SU-DHL-6 (cell line): ENCODE results near the gene RPL35.
A peak's percentile ranks its signal among the peaks of the same experiment; 100 is the strongest.

Source experiments
- H2AFZ ChIP-seq: fragments of 200-600 bp; sonication (generic); 2 replicates; pipeline ENCODE4 v1.6.1; 2014; ENCODE audit warnings: low read depth, mild to moderate bottlenecking, moderate library complexity, mixed read lengths, antibody characterized with exemption, low read length; ENCODE audit not compliant: severe bottlenecking
- H3F3A ChIP-seq: fragments of 200-600 bp; shearing (Covaris generic); 2 replicates; pipeline ENCODE4 v1.6.0; 2016; ENCODE audit warnings: antibody characterized with exemption, mild to moderate bottlenecking; ENCODE audit not compliant: insufficient read depth
- H3K27ac ChIP-seq: fragments of 200-600 bp; sonication (generic); 2 replicates; pipeline ENCODE4 v1.5.1; 2016; ENCODE audit warnings: low read depth, mild to moderate bottlenecking, low read length, moderate library complexity, mixed read lengths
- H3K27me3 ChIP-seq: fragments of 200-600 bp; sonication (generic), shearing (Covaris generic); 2 replicates; pipeline ENCODE4 v1.6.0; 2014; ENCODE audit warnings: mild to moderate bottlenecking, low read length
- H3K36me3 ChIP-seq: fragments of 200-600 bp; sonication (generic); 2 replicates; pipeline ENCODE4 v1.6.1; 2014; ENCODE audit warnings: mild to moderate bottlenecking, low read length, mixed read lengths
- H3K4me2 ChIP-seq: fragments of 300-600, 200-600 bp; shearing (Covaris generic), sonication (generic); 2 replicates; pipeline ENCODE4 v1.6.0; 2014; ENCODE audit warnings: low read length, low read depth, mild to moderate bottlenecking; ENCODE audit not compliant: poor library complexity, severe bottlenecking
- H3K4me3 ChIP-seq: fragments of 200-600 bp; sonication (generic); 2 replicates; pipeline ENCODE4 v1.5.1; 2014; ENCODE audit warnings: antibody characterized with exemption, low read length, mild to moderate bottlenecking, mixed read lengths; ENCODE audit not compliant: insufficient read depth, poor library complexity, severe bottlenecking
- H3K79me2 ChIP-seq: fragments of 200-600 bp; sonication (generic); 2 replicates; pipeline ENCODE4 v1.6.1; 2014; ENCODE audit warnings: mild to moderate bottlenecking, low read length, moderate library complexity; ENCODE audit not compliant: insufficient read depth
- H3K9ac ChIP-seq: fragments of 200-600 bp; sonication (generic); 2 replicates; pipeline ENCODE4 v1.7.0; 2014; ENCODE audit warnings: mild to moderate bottlenecking, low read length
- H3K9me2 ChIP-seq: fragments of 200-600 bp; sonication (generic); replicated peaks from 2 replicates; pipeline ENCODE4 v1.6.1; 2014; ENCODE audit warnings: low read length; ENCODE audit not compliant: insufficient read depth
- H3K9me3 ChIP-seq: fragments of 200-600 bp; sonication (generic); 2 replicates; pipeline ENCODE4 v1.6.1; 2014; ENCODE audit warnings: low read length, mixed read lengths; ENCODE audit not compliant: insufficient read depth
- H4K20me1 ChIP-seq: fragments of 200-600 bp; sonication (generic); 2 replicates; pipeline ENCODE4 v1.6.1; 2014; ENCODE audit warnings: low read depth, mild to moderate bottlenecking, antibody characterized with exemption, low read length, moderate library complexity, mixed read lengths
- CTCF ChIP-seq: fragments of 200-600 bp; sonication (generic); IDR thresholded peaks from one replicate; pipeline ENCODE4 v1.5.1; 2017; ENCODE audit warnings: antibody characterized with exemption, mild to moderate bottlenecking, low read length, moderate library complexity; ENCODE audit not compliant: insufficient read depth, poor library complexity, severe bottlenecking
- EZH2phosphoT487 ChIP-seq: fragments of 200-600 bp; sonication (generic), shearing (Covaris generic); conservative IDR thresholded peaks from 2 replicates; pipeline ENCODE4 v1.6.1; 2018; ENCODE audit warnings: mild to moderate bottlenecking, antibody characterized with exemption, low read length, moderate library complexity, mixed read lengths

Gene RPL35

DNA sequence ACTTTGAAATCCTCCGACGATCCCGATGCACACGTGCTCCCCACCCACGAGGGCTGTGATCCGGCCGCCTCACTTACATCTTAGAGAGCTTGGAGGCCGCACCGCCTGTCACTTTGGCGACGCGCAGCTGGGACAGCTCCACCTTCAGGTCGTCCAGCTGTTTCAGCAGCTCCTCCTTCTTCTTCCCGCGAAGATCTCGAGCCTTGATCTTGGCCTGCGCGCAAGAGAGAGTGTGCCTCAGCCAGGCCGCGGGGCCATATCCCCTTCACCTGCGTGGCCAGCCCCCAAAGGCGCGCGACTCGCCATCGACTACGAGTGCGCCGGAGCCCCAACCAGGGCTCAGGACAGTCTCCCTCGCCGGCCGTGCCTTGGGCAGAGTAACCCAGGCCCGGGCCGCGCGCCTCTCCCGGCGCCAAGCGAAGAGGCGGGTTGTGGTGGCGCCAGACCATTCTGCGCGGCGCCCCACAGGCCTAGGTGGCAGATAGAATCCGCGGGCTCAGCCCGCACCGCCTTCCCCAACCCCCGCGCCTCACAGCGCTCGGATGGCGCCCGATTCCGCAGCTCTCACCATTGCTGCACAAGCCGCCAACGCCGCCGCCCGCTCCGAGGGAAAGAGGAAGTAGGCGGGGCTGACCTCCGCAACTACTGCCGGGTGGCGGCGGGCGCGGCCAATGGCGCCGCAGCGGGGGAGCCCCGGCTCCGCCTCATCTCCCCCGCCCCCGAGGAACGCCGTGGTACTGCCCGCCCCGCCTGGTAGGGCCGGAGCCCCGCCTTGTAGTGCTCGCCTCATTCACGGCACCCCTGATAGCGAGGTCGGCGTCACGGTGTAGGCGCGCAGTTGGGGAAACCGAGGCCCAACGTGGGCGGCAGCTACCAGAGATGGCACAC lies at the start of gene RPL35, which contains the start of gene ARPC5L:
TSS of gene RPL35 (minus strand) at position 616 of the 888 bp plus-strand sequence. CDS start at position 571, 45 bp downstream.
TSS of gene ARPC5L (plus strand) at position 789 of the 888 bp plus-strand sequence. CDS start 7,161 bp downstream, outside the sequence.
- Histone ChIP-seq H3K36me3 (peaks cover 14% of the 10 kb centered on the region), H3F3A (peaks cover 46% of the 10 kb centered on the region), H3K4me2 (peak within 1 kb of the TSS; percentile 94), H3K27ac (peak within 1 kb of the TSS; percentile 88), H3K27me3 (no peaks in the 10 kb centered on the region), H4K20me1 (peaks cover 24% of the 10 kb centered on the region; the same call in 1 of the 2 replicates), H3K9ac (peak within 1 kb of the TSS; percentile 93), H3K4me3 (peak within 1 kb of the TSS; percentile 74), H3K79me2 (peaks cover 28% of the 10 kb centered on the region), H3K9me2 (no peaks in the 10 kb centered on the region), H2AFZ (peak within 1 kb of the TSS; percentile 81), H3K9me3 (no peaks in the 10 kb centered on the region)
- TF ChIP-seq CTCF (peak; percentile 22), EZH2phosphoT487 (no peak)

- Histone ChIP-seq H3K9ac (no peak overlapping the region), H3K27ac (no peak overlapping the region), H2AFZ (no peak overlapping the region), H3F3A (no peaks in the 10 kb centered on the region), H3K27me3 (no peaks in the 10 kb centered on the region), H3K4me2 (no peak overlapping the region), H4K20me1 (no peaks in the 10 kb centered on the region), H3K9me2 (no peaks in the 10 kb centered on the region), H3K4me3 (no peak overlapping the region), H3K36me3 (no peaks in the 10 kb centered on the region), H3K79me2 (no peaks in the 10 kb centered on the region), H3K9me3 (no peaks in the 10 kb centered on the region)
- TF ChIP-seq CTCF (no peak), EZH2phosphoT487 (no peak)
Measured at GRCh38 chr9:124908098-124908497, 46.3 kb upstream of the RPL35 start.

DNA sequence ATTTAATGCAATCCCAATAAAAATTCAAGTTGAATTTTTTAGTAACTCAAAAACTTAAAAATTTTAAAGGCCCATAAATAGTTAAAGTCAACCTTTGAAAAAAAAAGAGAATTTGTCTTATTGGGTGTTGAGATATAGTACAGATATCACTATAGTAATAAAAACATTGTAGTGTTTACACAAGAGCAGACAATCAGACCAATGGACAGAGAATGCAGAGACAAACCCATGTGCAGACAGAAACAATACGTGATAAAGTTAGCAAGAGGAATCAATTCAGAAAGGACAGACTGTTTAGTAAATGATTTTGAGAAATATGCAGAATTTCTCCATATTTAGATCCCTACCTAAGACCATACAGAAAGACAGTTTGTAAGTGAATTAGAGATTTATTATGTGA lies 45.2 kb upstream of the RPL35 start:
- no peaks in the 10 kb centered on the region for H3K27me3 ChIP-seq

More for the DNA sequence above, 45.2 kb upstream of the RPL35 start:
- Histone ChIP-seq H3K79me2 (no peaks in the 10 kb centered on the region), H3K9ac (no peak overlapping the region), H3K4me2 (no peak overlapping the region), H2AFZ (no peak overlapping the region), H3K9me2 (no peaks in the 10 kb centered on the region), H4K20me1 (no peaks in the 10 kb centered on the region), H3K4me3 (no peak overlapping the region), H3K27ac (no peak overlapping the region), H3K36me3 (no peaks in the 10 kb centered on the region), H3F3A (no peaks in the 10 kb centered on the region), H3K9me3 (no peaks in the 10 kb centered on the region)
- TF ChIP-seq CTCF (no peak), EZH2phosphoT487 (no peak)
